GM12878 (cell line): Measurements from ENCODE around the gene COL19A1. TPM values are rescaled to one million over a fixed set of nuclear protein-coding genes. Genes with fewer than 3 reads are reported as not detected.

Source experiments
- CEBPB ChIP-seq, 2 experiments: fragments of 150-350 bp in 1 of 2; IDR thresholded peaks; 2 replicates each; pipeline ENCODE4 v1.6.1; 2012 to 2014; ENCODE audit warnings: low read depth in 2 of 2, low read length in 2 of 2, borderline replicate concordance in 1 of 2, inconsistent platforms in 1 of 2
- HDGF ChIP-seq: fragments of 450-650 bp; IDR thresholded peaks from 2 replicates; pipeline ENCODE4 v1.6.1; 2016; ENCODE audit warnings: antibody characterized with exemption
- IRF4 ChIP-seq: IDR thresholded peaks from 2 replicates; pipeline ENCODE4 v1.6.1; 2011; ENCODE audit warnings: low read depth, low read length
- NFXL1 ChIP-seq: fragments of 450-650 bp; IDR thresholded peaks from 2 replicates; pipeline ENCODE4 v1.6.1; 2017; ENCODE audit warnings: antibody characterized with exemption, mild to moderate bottlenecking, borderline replicate concordance
- ZBED1 ChIP-seq: IDR thresholded peaks from 2 replicates; pipeline ENCODE4 v1.6.1; 2016; ENCODE audit warnings: borderline replicate concordance
- polyA plus RNA-seq, 11 experiments: library from polyadenylated mRNA; depleted of rRNA in 4 of 11; unstranded in 6 of 11; stranded (reverse) in 5 of 11; fragments of >200 nt; fragmentation: Nextera tagmentation in 4 of 11; fragmentation: Illumina TruSeq in 1 of 11; extraction: Ambion mirVana in 4 of 11; extraction: Trizol in 1 of 11; gene quantifications; 1 replicate in 1 of 11; 2 replicates in 10 of 11; pipeline versions ENCODE4 v1.2.1 to v1.2.3, GENCODE V29; 2011 to 2016; ENCODE audit warnings: inconsistent platforms in 2 of 11, missing spikeins in 2 of 11, low read depth in 1 of 11
- total RNA-seq, 4 experiments: library from RNA; depleted of rRNA in 3 of 4; stranded (reverse); fragments of >200 nt in 3 of 4; fragmentation: Illumina TruSeq in 1 of 4; extraction: Trizol in 1 of 4; gene quantifications; 2 replicates each; pipeline versions ENCODE4 v1.2.1 to v1.2.3, GENCODE V29; 2013 to 2021
- TF ChIP-seq, protein P1 (sequence below): fragments of 450-650 bp; conservative IDR thresholded peaks from 2 replicates; pipeline ENCODE4 v1.6.1; 2017; ENCODE audit warnings: mild to moderate bottlenecking, moderate library complexity
- TF ChIP-seq, protein P2 (sequence below), 3 experiments: IDR thresholded peaks in 2 of 3; conservative IDR thresholded peaks in 1 of 3; 2 replicates each; pipeline ENCODE4 v1.5.1; 2011; ENCODE audit warnings: low read depth in 3 of 3, low read length in 3 of 3, mild to moderate bottlenecking in 3 of 3, control low read depth in 2 of 3, moderate library complexity in 2 of 3, inconsistent platforms in 1 of 3, mixed read lengths in 1 of 3; ENCODE audit not compliant: control insufficient read depth in 2 of 3, insufficient read depth in 1 of 3; ENCODE audit errors: extremely low read depth in 1 of 3
- TF ChIP-seq, protein P3 (sequence below): fragments of 450-650 bp; IDR thresholded peaks from 2 replicates; pipeline ENCODE4 v1.6.1; 2017; ENCODE audit warnings: antibody characterized with exemption, mild to moderate bottlenecking, moderate library complexity

The COL19A1 gene
- total and polyA plus RNA-seq, 10 of the 15 experiments (the other 5 are each of a cell fraction or from before 2014, with no cell fraction given), result 1.1 to 13.5 (median 4.1) TPM

DNA sequence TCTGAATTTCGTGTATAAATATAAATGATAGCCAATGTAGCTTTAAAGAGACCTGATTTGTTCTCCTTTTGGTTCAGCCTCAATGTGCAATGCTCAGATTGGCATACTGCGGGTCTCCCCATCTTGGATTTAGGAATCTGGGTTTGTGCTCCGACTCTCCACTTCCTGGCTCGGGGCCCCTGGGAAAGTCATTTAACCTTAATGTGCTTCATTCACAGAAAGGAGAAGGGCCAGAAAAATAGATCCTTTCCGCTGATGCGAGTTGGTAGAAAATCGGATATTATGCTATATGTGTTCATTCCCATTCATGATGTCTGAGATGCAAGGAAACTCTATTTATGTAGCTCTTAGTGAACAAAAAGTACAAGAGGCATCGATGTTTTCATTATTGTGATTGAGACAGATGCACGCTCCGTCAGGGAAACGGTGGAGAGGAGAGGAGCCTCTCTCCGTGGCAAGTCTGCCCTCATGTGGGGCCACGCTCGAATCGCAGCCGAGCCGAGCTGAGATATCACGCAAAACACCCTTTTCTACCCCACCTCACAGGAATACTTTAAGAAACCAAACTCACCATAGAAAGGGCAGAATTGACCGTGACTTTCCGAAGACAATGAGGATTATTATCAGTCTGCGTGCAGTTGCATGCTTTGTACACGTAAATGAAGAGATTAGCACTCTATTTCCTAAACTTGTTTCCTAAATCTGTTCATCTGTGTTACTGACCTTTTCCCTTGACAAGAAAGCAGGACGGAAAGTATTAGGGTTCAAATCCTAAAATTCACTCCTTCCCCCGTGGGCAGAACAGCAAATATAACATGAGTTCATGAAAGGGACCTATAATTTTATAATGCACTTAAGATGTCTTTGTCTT is 300.0 kb downstream of the COL19A1 start (continued):
- TF ChIP-seq, protein P1, sequence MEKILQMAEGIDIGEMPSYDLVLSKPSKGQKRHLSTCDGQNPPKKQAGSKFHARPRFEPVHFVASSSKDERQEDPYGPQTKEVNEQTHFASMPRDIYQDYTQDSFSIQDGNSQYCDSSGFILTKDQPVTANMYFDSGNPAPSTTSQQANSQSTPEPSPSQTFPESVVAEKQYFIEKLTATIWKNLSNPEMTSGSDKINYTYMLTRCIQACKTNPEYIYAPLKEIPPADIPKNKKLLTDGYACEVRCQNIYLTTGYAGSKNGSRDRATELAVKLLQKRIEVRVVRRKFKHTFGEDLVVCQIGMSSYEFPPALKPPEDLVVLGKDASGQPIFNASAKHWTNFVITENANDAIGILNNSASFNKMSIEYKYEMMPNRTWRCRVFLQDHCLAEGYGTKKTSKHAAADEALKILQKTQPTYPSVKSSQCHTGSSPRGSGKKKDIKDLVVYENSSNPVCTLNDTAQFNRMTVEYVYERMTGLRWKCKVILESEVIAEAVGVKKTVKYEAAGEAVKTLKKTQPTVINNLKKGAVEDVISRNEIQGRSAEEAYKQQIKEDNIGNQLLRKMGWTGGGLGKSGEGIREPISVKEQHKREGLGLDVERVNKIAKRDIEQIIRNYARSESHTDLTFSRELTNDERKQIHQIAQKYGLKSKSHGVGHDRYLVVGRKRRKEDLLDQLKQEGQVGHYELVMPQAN, result no peak
- TF ChIP-seq NFXL1 (no peak), ZBED1 (no peak), HDGF (no peak), CEBPB (IDR thresholded peaks at IDR 0.05; ENCODE audit: borderline replicate concordance in 1 of 2, low read depth in 2 of 2, low read length in 2 of 2) (no peak), IRF4 (0 out of 2 replicates have a peak, but pooled peaks have one; percentile 22)
- TF ChIP-seq, protein P2, sequence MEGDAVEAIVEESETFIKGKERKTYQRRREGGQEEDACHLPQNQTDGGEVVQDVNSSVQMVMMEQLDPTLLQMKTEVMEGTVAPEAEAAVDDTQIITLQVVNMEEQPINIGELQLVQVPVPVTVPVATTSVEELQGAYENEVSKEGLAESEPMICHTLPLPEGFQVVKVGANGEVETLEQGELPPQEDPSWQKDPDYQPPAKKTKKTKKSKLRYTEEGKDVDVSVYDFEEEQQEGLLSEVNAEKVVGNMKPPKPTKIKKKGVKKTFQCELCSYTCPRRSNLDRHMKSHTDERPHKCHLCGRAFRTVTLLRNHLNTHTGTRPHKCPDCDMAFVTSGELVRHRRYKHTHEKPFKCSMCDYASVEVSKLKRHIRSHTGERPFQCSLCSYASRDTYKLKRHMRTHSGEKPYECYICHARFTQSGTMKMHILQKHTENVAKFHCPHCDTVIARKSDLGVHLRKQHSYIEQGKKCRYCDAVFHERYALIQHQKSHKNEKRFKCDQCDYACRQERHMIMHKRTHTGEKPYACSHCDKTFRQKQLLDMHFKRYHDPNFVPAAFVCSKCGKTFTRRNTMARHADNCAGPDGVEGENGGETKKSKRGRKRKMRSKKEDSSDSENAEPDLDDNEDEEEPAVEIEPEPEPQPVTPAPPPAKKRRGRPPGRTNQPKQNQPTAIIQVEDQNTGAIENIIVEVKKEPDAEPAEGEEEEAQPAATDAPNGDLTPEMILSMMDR (IDR thresholded peaks at IDR 0.05 in 2 of 3, conservative IDR thresholded peaks at IDR 0.05 in 1 of 3; ENCODE audit: control insufficient read depth in 2 of 3, extremely low read depth in 1 of 3, insufficient read depth in 1 of 3, low read depth in 3 of 3, low read length in 3 of 3), result peak; percentile 69 to 82 (median 75)
- TF ChIP-seq, protein P3, sequence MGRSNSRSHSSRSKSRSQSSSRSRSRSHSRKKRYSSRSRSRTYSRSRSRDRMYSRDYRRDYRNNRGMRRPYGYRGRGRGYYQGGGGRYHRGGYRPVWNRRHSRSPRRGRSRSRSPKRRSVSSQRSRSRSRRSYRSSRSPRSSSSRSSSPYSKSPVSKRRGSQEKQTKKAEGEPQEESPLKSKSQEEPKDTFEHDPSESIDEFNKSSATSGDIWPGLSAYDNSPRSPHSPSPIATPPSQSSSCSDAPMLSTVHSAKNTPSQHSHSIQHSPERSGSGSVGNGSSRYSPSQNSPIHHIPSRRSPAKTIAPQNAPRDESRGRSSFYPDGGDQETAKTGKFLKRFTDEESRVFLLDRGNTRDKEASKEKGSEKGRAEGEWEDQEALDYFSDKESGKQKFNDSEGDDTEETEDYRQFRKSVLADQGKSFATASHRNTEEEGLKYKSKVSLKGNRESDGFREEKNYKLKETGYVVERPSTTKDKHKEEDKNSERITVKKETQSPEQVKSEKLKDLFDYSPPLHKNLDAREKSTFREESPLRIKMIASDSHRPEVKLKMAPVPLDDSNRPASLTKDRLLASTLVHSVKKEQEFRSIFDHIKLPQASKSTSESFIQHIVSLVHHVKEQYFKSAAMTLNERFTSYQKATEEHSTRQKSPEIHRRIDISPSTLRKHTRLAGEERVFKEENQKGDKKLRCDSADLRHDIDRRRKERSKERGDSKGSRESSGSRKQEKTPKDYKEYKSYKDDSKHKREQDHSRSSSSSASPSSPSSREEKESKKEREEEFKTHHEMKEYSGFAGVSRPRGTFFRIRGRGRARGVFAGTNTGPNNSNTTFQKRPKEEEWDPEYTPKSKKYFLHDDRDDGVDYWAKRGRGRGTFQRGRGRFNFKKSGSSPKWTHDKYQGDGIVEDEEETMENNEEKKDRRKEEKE, result no peak
